Ishikawa (cell line): Measurements from ENCODE around the gene CDC42BPA.

Source experiments
- CEBPB ChIP-seq: IDR thresholded peaks from 2 replicates; pipeline ENCODE4 v1.6.1; 2012
- CREB1 ChIP-seq: IDR thresholded peaks from 2 replicates; pipeline ENCODE4 v1.6.1; 2012; ENCODE audit warnings: low read depth
- EGR1 ChIP-seq: IDR thresholded peaks from 2 replicates; pipeline ENCODE4 v1.6.1; 2012
- EP300 ChIP-seq: IDR thresholded peaks from 2 replicates; pipeline ENCODE4 v1.6.1; 2012; ENCODE audit warnings: borderline replicate concordance
- FOXM1 ChIP-seq: IDR thresholded peaks from 2 replicates; pipeline ENCODE4 v1.6.1; 2012; ENCODE audit warnings: low read depth, borderline replicate concordance
- MAX ChIP-seq: IDR thresholded peaks from 2 replicates; pipeline ENCODE4 v1.6.1; 2012
- NFIC ChIP-seq: IDR thresholded peaks from 2 replicates; pipeline ENCODE4 v1.6.1; 2012
- RAD21 ChIP-seq: IDR thresholded peaks from 2 replicates; pipeline ENCODE4 v1.6.1; 2012; ENCODE audit warnings: low read depth
- REST ChIP-seq: IDR thresholded peaks from 2 replicates; pipeline ENCODE4 v1.6.1; 2012; ENCODE audit warnings: low read depth, mild to moderate bottlenecking
- TAF1 ChIP-seq: IDR thresholded peaks from 2 replicates; pipeline ENCODE4 v1.6.1; 2012; ENCODE audit warnings: low read depth, mild to moderate bottlenecking
- TCF12 ChIP-seq: IDR thresholded peaks from 2 replicates; pipeline ENCODE4 v1.6.1; 2012; ENCODE audit warnings: low read depth
- TEAD4 ChIP-seq: IDR thresholded peaks from 2 replicates; pipeline ENCODE4 v1.6.1; 2012
- USF1 ChIP-seq: IDR thresholded peaks from 2 replicates; pipeline ENCODE4 v1.6.1; 2012
- YY1 ChIP-seq: IDR thresholded peaks from 2 replicates; pipeline ENCODE4 v1.6.1; 2012; ENCODE audit warnings: low read depth
- ZBTB7A ChIP-seq: IDR thresholded peaks from 2 replicates; pipeline ENCODE4 v1.6.1; 2012; ENCODE audit warnings: low read depth

CDC42BPA gene

GRCh38 chr1:227191607-227192006 is 126.7 kb downstream of the CDC42BPA start:
- TF ChIP-seq TEAD4 (no peak), NFIC (no peak)

GRCh38 chr1:227190321-227190720 is 128.0 kb downstream of the CDC42BPA start:
- TF ChIP-seq ZBTB7A (no peak), MAX (no peak), NFIC (no peak), TAF1 (no peak), REST (no peak), EGR1 (no peak), CEBPB (no peak), FOXM1 (no peak), EP300 (no peak), RAD21 (no peak)

- TF ChIP-seq USF1 (no peak), RAD21 (no peak), EP300 (no peak), TEAD4 (no peak), TCF12 (no peak), ZBTB7A (no peak), MAX (no peak), REST (no peak), CREB1 (no peak), CEBPB (no peak), TAF1 (no peak), YY1 (no peak), FOXM1 (no peak)
These were observed 133.0 kb downstream of the CDC42BPA start for GRCh38 chr1:227185291-227185690.

- TF ChIP-seq TCF12 (no peak), ZBTB7A (no peak), EGR1 (no peak), CEBPB (no peak)
These were observed 136.3 kb downstream of the CDC42BPA start for GRCh38 chr1:227182012-227182411.

GRCh38 chr1:227175611-227176010 is 142.7 kb downstream of the CDC42BPA start:
- TF ChIP-seq MAX (no peak), CREB1 (no peak), NFIC (no peak), TAF1 (no peak), USF1 (no peak), CEBPB (no peak), REST (no peak), EP300 (no peak), YY1 (no peak), RAD21 (no peak), FOXM1 (no peak), ZBTB7A (no peak), TEAD4 (no peak), TCF12 (no peak), EGR1 (no peak)
